ENCODE measurements around the gene AK2. TPM values are rescaled to one million over a fixed set of nuclear protein-coding genes. Genes with fewer than 3 reads are reported as not detected.
A peak's percentile ranks its signal among the peaks of the same experiment; 100 is the strongest.

The AK2 gene
- total RNA-seq, 1 experiment from 2014 or later, result 213 TPM

DNA sequence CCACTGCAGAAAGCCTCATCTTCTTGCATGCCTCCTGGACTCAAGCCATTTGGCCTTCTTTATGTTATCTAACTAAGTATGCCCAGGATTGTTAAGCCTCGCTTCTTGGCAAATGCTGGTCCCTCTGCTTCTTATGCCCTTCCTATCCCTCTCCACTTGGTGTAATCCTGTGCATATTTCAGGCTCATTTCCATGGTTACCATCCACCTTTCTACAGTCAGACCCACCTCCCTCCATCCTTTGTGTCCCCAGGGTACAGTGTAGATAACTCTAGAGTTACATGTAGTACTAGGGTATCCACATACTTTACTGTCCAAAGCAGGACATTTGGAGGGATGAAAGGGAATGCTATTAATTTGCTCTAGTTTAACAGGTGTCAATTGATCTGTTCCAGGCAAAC lies 65.5 kb downstream of the AK2 start:
- DNase-seq (no peak), ATAC-seq (no peak)
- POLR2A ChIA-PET (ENCODE audit: unreplicated experiment), result interaction anchor here (0.6 kb wide), 1 partner anchor 227 kb away, joined by 3 read pairs; no protein-coding TSS in a partner anchor
- no peak overlapping the region for H3K4me3 ChIP-seq (ENCODE audit: low read length)
- intact Hi-C loops (cut with micrococcal nuclease), result no loop called here
- H3K9me2 ChIP-seq (replicated peaks; ENCODE audit: low read length), result no peaks in the 10 kb centered on the region
- no peaks in the 10 kb centered on the region for H3K9me3 ChIP-seq (ENCODE audit: low read length)
- no peaks in the 10 kb centered on the region for H3K36me3 ChIP-seq (ENCODE audit: low read depth, low read length)
- peaks cover 25% of the 10 kb centered on the region; the same call in 1 of the 2 replicates for H3K4me1 ChIP-seq (ENCODE audit: insufficient read depth, low read length)
- TF ChIP-seq EZH2phosphoT487 (IDR thresholded peaks at IDR 0.05; ENCODE audit: borderline replicate concordance, low read length) (no peak), EZH2 (IDR thresholded peaks at IDR 0.05; ENCODE audit: low read length, unreplicated experiment) (no peak)
- TF ChIP-seq, protein P1, sequence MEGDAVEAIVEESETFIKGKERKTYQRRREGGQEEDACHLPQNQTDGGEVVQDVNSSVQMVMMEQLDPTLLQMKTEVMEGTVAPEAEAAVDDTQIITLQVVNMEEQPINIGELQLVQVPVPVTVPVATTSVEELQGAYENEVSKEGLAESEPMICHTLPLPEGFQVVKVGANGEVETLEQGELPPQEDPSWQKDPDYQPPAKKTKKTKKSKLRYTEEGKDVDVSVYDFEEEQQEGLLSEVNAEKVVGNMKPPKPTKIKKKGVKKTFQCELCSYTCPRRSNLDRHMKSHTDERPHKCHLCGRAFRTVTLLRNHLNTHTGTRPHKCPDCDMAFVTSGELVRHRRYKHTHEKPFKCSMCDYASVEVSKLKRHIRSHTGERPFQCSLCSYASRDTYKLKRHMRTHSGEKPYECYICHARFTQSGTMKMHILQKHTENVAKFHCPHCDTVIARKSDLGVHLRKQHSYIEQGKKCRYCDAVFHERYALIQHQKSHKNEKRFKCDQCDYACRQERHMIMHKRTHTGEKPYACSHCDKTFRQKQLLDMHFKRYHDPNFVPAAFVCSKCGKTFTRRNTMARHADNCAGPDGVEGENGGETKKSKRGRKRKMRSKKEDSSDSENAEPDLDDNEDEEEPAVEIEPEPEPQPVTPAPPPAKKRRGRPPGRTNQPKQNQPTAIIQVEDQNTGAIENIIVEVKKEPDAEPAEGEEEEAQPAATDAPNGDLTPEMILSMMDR (conservative IDR thresholded peaks at IDR 0.05; ENCODE audit: low read depth, low read length), result no peak
- CTCF ChIA-PET, result no interaction called here
- H4K20me1 ChIP-seq (ENCODE audit: low read length), result no peaks in the 10 kb centered on the region
- no peak overlapping the region for H3K27ac ChIP-seq (ENCODE audit: low read length)
- H3K4me2 ChIP-seq (ENCODE audit: low read length), result no peak overlapping the region
- H3K79me2 ChIP-seq (ENCODE audit: low read length), result no peaks in the 10 kb centered on the region
- no TSS peak for BruUV-seq (replicated peaks)
- H3F3A ChIP-seq (ENCODE audit: low read length, unreplicated experiment), result no peaks in the 10 kb centered on the region
- no peaks in the 10 kb centered on the region for H3K27me3 ChIP-seq (ENCODE audit: low read length)
- H3K9ac ChIP-seq (ENCODE audit: low read length), result no peak overlapping the region
- H2AFZ ChIP-seq (ENCODE audit: low read length), result no peak overlapping the region

DNA sequence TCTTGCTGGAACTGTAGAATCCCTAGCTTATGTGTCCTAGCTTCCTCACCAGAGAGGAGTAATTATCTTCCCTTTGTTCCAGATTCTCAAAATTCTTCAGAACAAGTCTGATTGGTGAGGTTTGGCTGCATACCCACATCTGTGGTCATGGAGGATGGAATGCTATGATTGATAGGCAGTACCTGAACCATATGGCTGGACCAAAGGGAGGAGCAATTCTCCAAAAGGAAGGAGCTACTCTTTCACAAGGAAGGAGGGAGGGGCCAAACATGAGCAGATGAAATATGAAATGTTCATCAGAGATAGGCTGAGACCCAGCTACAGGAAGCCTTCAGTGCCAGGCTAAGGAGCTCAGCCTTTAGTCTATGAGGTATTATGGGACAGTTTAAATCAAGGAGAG lies 67.1 kb downstream of the AK2 start:
- BruUV-seq (replicated peaks), result no TSS peak
- Histone ChIP-seq H2AFZ (ENCODE audit: low read length) (no peak overlapping the region), H3K27ac (ENCODE audit: low read length) (no peak overlapping the region), H3K4me1 (ENCODE audit: insufficient read depth, low read length) (peaks cover 25% of the 10 kb centered on the region; the same call in 1 of the 2 replicates), H3K4me3 (ENCODE audit: low read length) (no peak overlapping the region), H3K79me2 (ENCODE audit: low read length) (no peaks in the 10 kb centered on the region), H3K4me2 (ENCODE audit: low read length) (no peak overlapping the region), H3K9ac (ENCODE audit: low read length) (no peak overlapping the region), H3K36me3 (ENCODE audit: low read depth, low read length) (no peaks in the 10 kb centered on the region), H3F3A (ENCODE audit: low read length, unreplicated experiment) (no peaks in the 10 kb centered on the region), H3K9me3 (ENCODE audit: low read length) (no peaks in the 10 kb centered on the region), H3K9me2 (replicated peaks; ENCODE audit: low read length) (no peaks in the 10 kb centered on the region), H4K20me1 (ENCODE audit: low read length) (no peaks in the 10 kb centered on the region), H3K27me3 (ENCODE audit: low read length) (no peaks in the 10 kb centered on the region)
- intact Hi-C loops (cut with micrococcal nuclease), result no loop called here
- DNase-seq (peak; percentile 80), ATAC-seq (no peak)
- ChIA-PET CTCF (interaction anchor here (0.5 kb wide), 1 partner anchor 128 kb away, joined by 4 read pairs; no protein-coding TSS in a partner anchor), POLR2A (ENCODE audit: unreplicated experiment) (interaction anchor here (0.5 kb wide), 1 partner anchor 1799 kb away, joined by 3 read pairs; no protein-coding TSS in a partner anchor)
- TF ChIP-seq, protein P1 (conservative IDR thresholded peaks at IDR 0.05; ENCODE audit: low read depth, low read length), result no peak
- no peak for TF ChIP-seq EZH2phosphoT487 (IDR thresholded peaks at IDR 0.05; ENCODE audit: borderline replicate concordance, low read length)
- TF ChIP-seq EZH2 (IDR thresholded peaks at IDR 0.05; ENCODE audit: low read length, unreplicated experiment), result no peak

DNA sequence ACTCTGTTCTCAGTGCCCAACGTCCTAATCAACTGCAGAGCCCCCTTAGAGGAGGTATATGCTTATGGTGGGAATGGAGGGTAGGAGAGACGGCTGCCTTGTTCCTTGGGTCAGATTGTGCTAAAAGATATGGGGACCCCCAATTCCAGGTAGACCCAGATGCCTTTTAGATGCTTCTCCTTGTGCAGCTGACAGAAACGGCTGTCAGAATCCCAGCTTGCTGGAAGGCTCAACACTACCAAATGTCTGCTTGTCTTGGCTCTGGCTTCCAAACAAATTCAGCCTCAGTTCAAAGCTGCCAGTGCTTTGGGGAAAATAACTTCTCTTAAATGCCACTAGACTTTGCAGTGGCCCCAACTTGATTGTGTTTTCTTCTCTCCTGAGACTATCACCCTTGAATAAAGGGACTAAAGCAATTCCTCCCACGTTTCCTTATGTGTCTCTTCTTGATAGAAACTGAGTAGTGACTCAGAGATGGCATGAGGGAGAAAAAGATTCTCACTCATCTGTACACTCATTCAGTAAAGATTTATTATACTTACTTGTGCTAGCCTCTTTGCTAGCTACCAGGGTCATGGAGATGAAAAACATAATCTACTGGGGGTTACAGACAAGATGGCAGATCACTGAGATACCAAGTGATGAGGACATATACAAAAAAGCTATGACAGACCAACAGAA lies 68.7 kb downstream of the AK2 start:
- Histone ChIP-seq H3K4me3 (ENCODE audit: low read length) (no peak overlapping the region), H4K20me1 (ENCODE audit: low read length) (peaks cover 3% of the 10 kb centered on the region), H2AFZ (ENCODE audit: low read length) (peak overlapping the region; percentile 49; the same call in 1 of the 2 replicates), H3K9me2 (replicated peaks; ENCODE audit: low read length) (no peaks in the 10 kb centered on the region), H3K9ac (ENCODE audit: low read length) (no peak overlapping the region), H3K27me3 (ENCODE audit: low read length) (no peaks in the 10 kb centered on the region), H3F3A (ENCODE audit: low read length, unreplicated experiment) (no peaks in the 10 kb centered on the region), H3K4me2 (ENCODE audit: low read length) (no peak overlapping the region), H3K27ac (ENCODE audit: low read length) (peak overlapping the region; percentile 31), H3K9me3 (ENCODE audit: low read length) (no peaks in the 10 kb centered on the region), H3K36me3 (ENCODE audit: low read depth, low read length) (no peaks in the 10 kb centered on the region), H3K79me2 (ENCODE audit: low read length) (peaks cover 11% of the 10 kb centered on the region), H3K4me1 (ENCODE audit: insufficient read depth, low read length) (peaks cover 26% of the 10 kb centered on the region; the same call in 1 of the 2 replicates)
- ATAC-seq (no peak), DNase-seq (peak; percentile 35)
- TF ChIP-seq, protein P1 (conservative IDR thresholded peaks at IDR 0.05; ENCODE audit: low read depth, low read length), result no peak
- TF ChIP-seq EZH2phosphoT487 (IDR thresholded peaks at IDR 0.05; ENCODE audit: borderline replicate concordance, low read length) (no peak), EZH2 (IDR thresholded peaks at IDR 0.05; ENCODE audit: low read length, unreplicated experiment) (no peak)
- ChIA-PET POLR2A (ENCODE audit: unreplicated experiment) (interaction anchor here (0.6 to 0.7 kb wide), 3 partner anchors 42 to 788 kb away, joined by 3 read pairs; no protein-coding TSS in a partner anchor), CTCF (no interaction called here)
- no TSS peak for BruUV-seq (replicated peaks)
- intact Hi-C loops (cut with micrococcal nuclease), result no loop called here

Data from PC-3 (cell line).